ENCODE data around the gene MPRIP.

- TF ChIP-seq POLR2A (IDR thresholded peaks at IDR 0.05), result no peak
- TF ChIP-seq EP300 (IDR thresholded peaks at IDR 0.05), result no peak
- TF ChIP-seq, protein P1, sequence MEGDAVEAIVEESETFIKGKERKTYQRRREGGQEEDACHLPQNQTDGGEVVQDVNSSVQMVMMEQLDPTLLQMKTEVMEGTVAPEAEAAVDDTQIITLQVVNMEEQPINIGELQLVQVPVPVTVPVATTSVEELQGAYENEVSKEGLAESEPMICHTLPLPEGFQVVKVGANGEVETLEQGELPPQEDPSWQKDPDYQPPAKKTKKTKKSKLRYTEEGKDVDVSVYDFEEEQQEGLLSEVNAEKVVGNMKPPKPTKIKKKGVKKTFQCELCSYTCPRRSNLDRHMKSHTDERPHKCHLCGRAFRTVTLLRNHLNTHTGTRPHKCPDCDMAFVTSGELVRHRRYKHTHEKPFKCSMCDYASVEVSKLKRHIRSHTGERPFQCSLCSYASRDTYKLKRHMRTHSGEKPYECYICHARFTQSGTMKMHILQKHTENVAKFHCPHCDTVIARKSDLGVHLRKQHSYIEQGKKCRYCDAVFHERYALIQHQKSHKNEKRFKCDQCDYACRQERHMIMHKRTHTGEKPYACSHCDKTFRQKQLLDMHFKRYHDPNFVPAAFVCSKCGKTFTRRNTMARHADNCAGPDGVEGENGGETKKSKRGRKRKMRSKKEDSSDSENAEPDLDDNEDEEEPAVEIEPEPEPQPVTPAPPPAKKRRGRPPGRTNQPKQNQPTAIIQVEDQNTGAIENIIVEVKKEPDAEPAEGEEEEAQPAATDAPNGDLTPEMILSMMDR (IDR thresholded peaks at IDR 0.05), result no peak
These were observed 158.1 kb downstream of the MPRIP start for GRCh38 chr17:17200311-17200710.
